PC-3 (cell line): ENCODE results near the gene SLC6A18. TPM values are rescaled to one million over a fixed set of nuclear protein-coding genes. Genes with fewer than 3 reads are reported as not detected.

Source experiments
- ATAC-seq: fragments of 200-7000 bp; cut with Tn5 transposase; 2 replicates; pipeline ENCODE4 v1.9.1; 2020; ENCODE audit warnings: mild to moderate bottlenecking, moderate library complexity
- BruUV-seq: library from RNA; stranded (reverse); fragments of 400-500 nt; replicated peaks from 2 replicates; lab custom pipeline; 2021; lab: Mats Ljungman, UMichigan
- CTCF ChIA-PET: fragments of 300-600 bp; sonication (Branson Sonifier 250); formaldehyde crosslinking; loops from one replicate; lab custom pipeline; 2022; ENCODE audit warnings: antibody characterized with exemption; lab: Charles Lee
- POLR2A ChIA-PET: fragments of 300-600 bp; sonication (Branson Sonifier 250); formaldehyde crosslinking; loops from one replicate; lab custom pipeline; 2022; ENCODE audit warnings: antibody characterized with exemption; ENCODE audit not compliant: unreplicated experiment; lab: Charles Lee
- DNase-seq: peaks from one replicate; pipeline ENCODE4 v3.0.0-alpha.2; 2015
- H2AFZ ChIP-seq: fragments of 300-600 bp; sonication (generic); 2 replicates; pipeline ENCODE4 v1.6.0; 2016; ENCODE audit warnings: antibody characterized with exemption, low read length
- H3F3A ChIP-seq: fragments of 300-600 bp; sonication (generic); one replicate; pipeline ENCODE4 v1.6.0; 2017; ENCODE audit warnings: antibody characterized with exemption, low read length, control low read depth, mild to moderate bottlenecking; ENCODE audit not compliant: unreplicated experiment
- H3K27ac ChIP-seq: fragments of 300-600 bp; sonication (generic); 2 replicates; pipeline ENCODE4 v1.5.1; 2016; ENCODE audit warnings: mild to moderate bottlenecking, low read length
- H3K27me3 ChIP-seq: fragments of 300-600 bp; sonication (generic); 2 replicates; pipeline ENCODE4 v1.6.1; 2016; ENCODE audit warnings: low read length, mixed read lengths
- H3K36me3 ChIP-seq: fragments of 300-600 bp; sonication (generic); 2 replicates; pipeline ENCODE4 v1.6.1; 2016; ENCODE audit warnings: low read depth, mixed run types, low read length, mixed read lengths
- H3K4me1 ChIP-seq: fragments of 300-600 bp; sonication (generic); 2 replicates; pipeline ENCODE4 v1.5.1; 2016; ENCODE audit warnings: low read length; ENCODE audit not compliant: insufficient read depth
- H3K4me2 ChIP-seq: fragments of 300-600 bp; sonication (generic); 2 replicates; pipeline ENCODE4 v1.6.0; 2016; ENCODE audit warnings: low read length
- H3K4me3 ChIP-seq: fragments of 300-600 bp; sonication (generic); 2 replicates; pipeline ENCODE4 v1.5.1; 2016; ENCODE audit warnings: mild to moderate bottlenecking, low read length, mixed read lengths
- H3K79me2 ChIP-seq: fragments of 300-600 bp; sonication (generic); 2 replicates; pipeline ENCODE4 v1.6.1; 2017; ENCODE audit warnings: low read length, mixed read lengths
- H3K9ac ChIP-seq: fragments of 300-600 bp; sonication (generic); 2 replicates; pipeline ENCODE4 v1.6.0; 2016; ENCODE audit warnings: mild to moderate bottlenecking, low read length
- H3K9me2 ChIP-seq: fragments of 300-600 bp; sonication (generic); replicated peaks from 2 replicates; pipeline ENCODE4 v1.6.1; 2016; ENCODE audit warnings: mixed run types, low read length, mixed read lengths
- H3K9me3 ChIP-seq: fragments of 300-600 bp; sonication (generic); 2 replicates; pipeline ENCODE4 v1.6.1; 2016; ENCODE audit warnings: low read length, mixed read lengths
- H4K20me1 ChIP-seq: fragments of 300-600 bp; sonication (generic); 2 replicates; pipeline ENCODE4 v1.6.1; 2016; ENCODE audit warnings: low read length, mixed read lengths
- EZH2 ChIP-seq: fragments of 300-600 bp; sonication (generic); IDR thresholded peaks from one replicate; pipeline ENCODE4 v1.6.1; 2017; ENCODE audit warnings: antibody characterized with exemption, mild to moderate bottlenecking, low read length; ENCODE audit not compliant: unreplicated experiment
- EZH2phosphoT487 ChIP-seq: fragments of 300-600 bp; sonication (generic); IDR thresholded peaks from 2 replicates; pipeline ENCODE4 v1.6.1; 2018; ENCODE audit warnings: mild to moderate bottlenecking, antibody characterized with exemption, low read length, borderline replicate concordance
- intact Hi-C: fragments of 100-400 bp; cut with micrococcal nuclease; formaldehyde crosslinking; loops from 2 replicates; pipeline ENCODE4 v1.9.0; 2023
- total RNA-seq: library from RNA; depleted of rRNA; stranded (reverse); fragments of >200 nt; gene quantifications from 2 replicates; pipeline ENCODE4 v1.2.3, GENCODE V29; 2014
- TF ChIP-seq, protein P1 (sequence below): fragments of 300-600 bp; sonication (generic); conservative IDR thresholded peaks from 2 replicates; pipeline ENCODE4 v1.5.1; 2017; ENCODE audit warnings: antibody characterized with exemption, low read depth, mild to moderate bottlenecking, low read length

SLC6A18 gene
- total RNA-seq, 1 experiment from 2014 or later: not detected

DNA sequence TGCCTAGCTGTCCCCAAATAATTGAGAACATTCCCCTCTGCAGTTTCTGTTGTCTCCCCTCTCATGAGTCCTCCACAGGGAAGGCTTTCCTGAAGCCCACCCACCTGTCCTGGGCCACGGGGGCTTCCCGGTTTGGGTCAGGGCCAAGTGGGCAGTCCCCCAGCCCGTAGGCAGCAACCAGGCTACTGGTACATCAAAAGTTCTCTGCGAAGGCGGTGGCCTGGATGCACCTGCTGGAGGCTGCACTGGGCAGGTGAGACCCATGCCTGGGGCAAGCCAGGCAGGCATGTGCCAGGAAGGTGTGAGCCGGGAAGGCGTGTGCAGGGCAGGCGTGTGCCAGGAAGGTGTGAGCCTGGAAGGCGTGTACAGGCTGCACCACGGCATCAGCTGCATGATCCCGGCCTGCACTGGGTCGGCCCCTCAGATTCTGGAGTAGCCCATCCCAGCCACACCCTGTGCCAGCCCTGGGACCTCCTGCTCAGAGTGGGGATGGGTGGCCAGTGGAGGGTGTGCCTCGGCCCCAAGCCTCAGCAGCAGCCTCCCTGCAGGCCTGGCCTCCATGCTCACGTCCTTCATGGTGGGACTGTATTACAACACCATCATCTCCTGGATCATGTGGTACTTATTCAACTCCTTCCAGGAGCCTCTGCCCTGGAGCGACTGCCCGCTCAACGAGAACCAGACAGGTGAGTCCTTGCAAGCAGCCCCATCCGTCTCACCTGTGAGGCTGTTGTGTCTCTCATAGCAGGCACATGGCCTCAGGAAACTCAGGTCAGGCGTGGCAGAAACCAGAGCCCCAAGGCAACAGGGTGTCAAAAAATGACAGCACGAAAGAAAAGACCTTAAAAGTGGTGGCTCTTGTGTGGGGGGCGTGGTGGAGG, 15.0 kb upstream of the SLC6A18 start:
- H3K4me2 ChIP-seq: no peak overlapping the region
- H3K9ac ChIP-seq: no peak overlapping the region
- ChIA-PET CTCF (no interaction called here), POLR2A (no interaction called here)
- intact Hi-C loops: no loop called here
- DNase-seq (no peak), ATAC-seq (no peak)
- TF ChIP-seq, protein P1, sequence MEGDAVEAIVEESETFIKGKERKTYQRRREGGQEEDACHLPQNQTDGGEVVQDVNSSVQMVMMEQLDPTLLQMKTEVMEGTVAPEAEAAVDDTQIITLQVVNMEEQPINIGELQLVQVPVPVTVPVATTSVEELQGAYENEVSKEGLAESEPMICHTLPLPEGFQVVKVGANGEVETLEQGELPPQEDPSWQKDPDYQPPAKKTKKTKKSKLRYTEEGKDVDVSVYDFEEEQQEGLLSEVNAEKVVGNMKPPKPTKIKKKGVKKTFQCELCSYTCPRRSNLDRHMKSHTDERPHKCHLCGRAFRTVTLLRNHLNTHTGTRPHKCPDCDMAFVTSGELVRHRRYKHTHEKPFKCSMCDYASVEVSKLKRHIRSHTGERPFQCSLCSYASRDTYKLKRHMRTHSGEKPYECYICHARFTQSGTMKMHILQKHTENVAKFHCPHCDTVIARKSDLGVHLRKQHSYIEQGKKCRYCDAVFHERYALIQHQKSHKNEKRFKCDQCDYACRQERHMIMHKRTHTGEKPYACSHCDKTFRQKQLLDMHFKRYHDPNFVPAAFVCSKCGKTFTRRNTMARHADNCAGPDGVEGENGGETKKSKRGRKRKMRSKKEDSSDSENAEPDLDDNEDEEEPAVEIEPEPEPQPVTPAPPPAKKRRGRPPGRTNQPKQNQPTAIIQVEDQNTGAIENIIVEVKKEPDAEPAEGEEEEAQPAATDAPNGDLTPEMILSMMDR: no peak
- no peak for TF ChIP-seq EZH2
- no peak for TF ChIP-seq EZH2phosphoT487
- no peak overlapping the region for H3K27ac ChIP-seq
- H3K79me2 ChIP-seq: no peaks in the 10 kb centered on the region
- no TSS peak for BruUV-seq
- H3K9me3 ChIP-seq: no peaks in the 10 kb centered on the region
- H4K20me1 ChIP-seq: no peaks in the 10 kb centered on the region
- H3K27me3 ChIP-seq: peaks cover 3% of the 10 kb centered on the region; the same call in 1 of the 2 replicates
- no peak overlapping the region for H2AFZ ChIP-seq
- H3F3A ChIP-seq: no peaks in the 10 kb centered on the region
- H3K9me2 ChIP-seq: no peaks in the 10 kb centered on the region
- no peaks in the 10 kb centered on the region for H3K4me1 ChIP-seq
- H3K36me3 ChIP-seq: no peaks in the 10 kb centered on the region
- H3K4me3 ChIP-seq: no peak overlapping the region

DNA sequence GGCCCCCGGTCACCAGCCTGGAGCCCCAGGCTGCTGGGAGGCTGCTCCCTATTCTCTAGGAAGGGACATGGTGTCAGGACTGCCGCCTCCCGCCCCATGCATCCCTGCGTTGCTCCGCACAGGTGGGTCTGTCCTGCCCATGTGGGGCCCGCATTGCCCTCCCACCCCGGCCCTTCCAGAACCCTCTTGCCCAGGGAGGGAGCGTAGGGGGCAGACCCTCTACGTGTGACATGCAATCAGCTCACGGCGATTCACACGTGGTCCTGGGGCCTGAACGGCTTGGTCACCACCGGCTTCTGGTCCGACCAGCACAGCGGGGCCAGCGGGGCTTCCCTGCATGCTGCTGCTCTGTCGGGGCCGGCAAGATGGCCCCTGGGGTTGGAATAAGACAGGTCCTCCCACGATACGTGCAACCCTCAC, 14.3 kb upstream of the SLC6A18 start:
- no peak overlapping the region for H3K4me3 ChIP-seq
- H3K4me1 ChIP-seq: no peaks in the 10 kb centered on the region
- H3K9ac ChIP-seq: no peak overlapping the region
- no peaks in the 10 kb centered on the region for H3K79me2 ChIP-seq
- DNase-seq (no peak), ATAC-seq (no peak)
- no peaks in the 10 kb centered on the region for H3K9me2 ChIP-seq
- H4K20me1 ChIP-seq: no peaks in the 10 kb centered on the region
- TF ChIP-seq EZH2phosphoT487: no peak
- TF ChIP-seq, protein P1: no peak
- TF ChIP-seq EZH2: no peak
- H3K4me2 ChIP-seq: no peak overlapping the region
- H3K9me3 ChIP-seq: no peaks in the 10 kb centered on the region
- no TSS peak for BruUV-seq
- H2AFZ ChIP-seq: no peak overlapping the region
- H3K27me3 ChIP-seq: peaks cover 2% of the 10 kb centered on the region; the same call in 1 of the 2 replicates
- H3F3A ChIP-seq: no peaks in the 10 kb centered on the region
- ChIA-PET POLR2A (no interaction called here), CTCF (no interaction called here)
- no peaks in the 10 kb centered on the region for H3K36me3 ChIP-seq
- H3K27ac ChIP-seq: no peak overlapping the region
- intact Hi-C loops: no loop called here

DNA sequence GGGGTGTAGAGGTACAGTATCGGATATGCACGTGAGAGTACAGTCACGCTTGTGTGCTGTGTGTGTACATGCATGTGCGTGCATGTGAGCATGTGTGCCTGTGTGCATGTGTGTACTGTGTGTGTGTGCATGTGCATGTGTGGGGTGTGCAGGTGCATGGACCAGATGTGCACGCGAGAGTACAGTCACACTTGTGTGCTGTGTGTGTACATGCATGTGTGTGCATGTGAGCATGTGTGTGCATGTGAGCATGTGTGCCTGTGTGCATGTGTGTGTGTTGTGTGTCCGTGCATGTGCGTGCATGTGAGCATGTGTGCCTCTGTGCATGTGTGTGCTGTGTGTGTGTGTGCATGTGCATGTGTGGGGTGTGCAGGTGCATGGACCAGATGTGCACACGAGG, 13.5 kb upstream of the SLC6A18 start:
- H2AFZ ChIP-seq: no peak overlapping the region
- no peaks in the 10 kb centered on the region for H3K9me3 ChIP-seq
- H3K9ac ChIP-seq: no peak overlapping the region
- DNase-seq (no peak), ATAC-seq (no peak)
- no peaks in the 10 kb centered on the region for H3K36me3 ChIP-seq
- H3K27ac ChIP-seq: no peak overlapping the region
- H3K4me1 ChIP-seq: no peaks in the 10 kb centered on the region
- BruUV-seq: no TSS peak
- TF ChIP-seq, protein P1: no peak
- TF ChIP-seq EZH2phosphoT487: no peak
- TF ChIP-seq EZH2: no peak
- intact Hi-C loops: no loop called here
- no peaks in the 10 kb centered on the region for H3F3A ChIP-seq
- ChIA-PET POLR2A (no interaction called here), CTCF (no interaction called here)
- no peak overlapping the region for H3K4me3 ChIP-seq
- H3K4me2 ChIP-seq: no peak overlapping the region
- no peaks in the 10 kb centered on the region for H3K27me3 ChIP-seq
- H3K9me2 ChIP-seq: no peaks in the 10 kb centered on the region
- no peaks in the 10 kb centered on the region for H3K79me2 ChIP-seq
- no peaks in the 10 kb centered on the region for H4K20me1 ChIP-seq
